CD4-positive, CD25-positive, alpha-beta regulatory T cell (primary cell): Measurements from ENCODE around the gene KRTAP5-4. TPM values are rescaled to one million over a fixed set of nuclear protein-coding genes. Genes with fewer than 3 reads are reported as not detected.

ENCODE experiments used
- ATAC-seq, 2 donors: fragments of 150-1000 bp; cut with Tn5 transposase; one replicate each; pipeline ENCODE4 v1.10.0; 2021; ENCODE audit warnings: low read depth in 2 of 2, moderate number of reproducible peaks in 2 of 2, moderate library complexity in 1 of 2
- DNase-seq, 3 donors: peaks; one replicate each; pipeline versions ENCODE4 v3.0.0 to v3.0.0-alpha.2; 2012 to 2022; ENCODE audit warnings: mixed read lengths in 1 of 3
- H3K27ac ChIP-seq: one replicate; pipeline ENCODE4 v1.7.0; 2013; ENCODE audit warnings: mild to moderate bottlenecking, low read length; ENCODE audit not compliant: insufficient read depth, poor library complexity, severe bottlenecking
- H3K27me3 ChIP-seq: one replicate; pipeline ENCODE4 v1.7.0; 2013; ENCODE audit warnings: low read length; ENCODE audit not compliant: control insufficient read depth, insufficient read depth
- H3K36me3 ChIP-seq: one replicate; pipeline ENCODE4 v1.7.0; 2013; ENCODE audit warnings: mild to moderate bottlenecking, low read length, moderate library complexity; ENCODE audit not compliant: control insufficient read depth, insufficient read depth
- H3K4me1 ChIP-seq: 2 replicates; pipeline ENCODE4 v1.7.0; 2013; ENCODE audit warnings: mild to moderate bottlenecking, low read length; ENCODE audit not compliant: insufficient read depth, control insufficient read depth, poor library complexity, severe bottlenecking
- H3K4me3 ChIP-seq: one replicate; pipeline ENCODE4 v1.7.0; 2013; ENCODE audit warnings: low read depth, mild to moderate bottlenecking, low read length, moderate library complexity
- H3K9me3 ChIP-seq, 2 experiments: 1 replicate in 1 of 2; 2 replicates in 1 of 2; pipeline ENCODE4 v1.7.0; 2013; ENCODE audit warnings: low read length in 2 of 2, mild to moderate bottlenecking in 1 of 2, moderate library complexity in 1 of 2; ENCODE audit not compliant: control insufficient read depth in 2 of 2
- H3K27ac Mint-ChIP-seq, 3 donors: one replicate each; pipeline ENCODE4 v1.8.0; 2020 to 2022; ENCODE audit warnings: mild to moderate bottlenecking in 3 of 3, mixed read lengths in 3 of 3, moderate library complexity in 2 of 3
- H3K27me3 Mint-ChIP-seq: one replicate; pipeline ENCODE4 v1.8.0; 2022; ENCODE audit warnings: mild to moderate bottlenecking, mixed read lengths
- H3K36me3 Mint-ChIP-seq: one replicate; pipeline ENCODE4 v1.8.0; 2020; ENCODE audit warnings: mixed read lengths
- H3K4me1 Mint-ChIP-seq, 4 donors: one replicate each; pipeline ENCODE4 v1.8.0; 2020 to 2022; ENCODE audit warnings: mixed read lengths in 4 of 4, mild to moderate bottlenecking in 1 of 4
- H3K4me3 Mint-ChIP-seq, 4 donors: one replicate each; pipeline ENCODE4 v1.8.0; 2020 to 2022; ENCODE audit warnings: mild to moderate bottlenecking in 4 of 4, mixed read lengths in 4 of 4, moderate library complexity in 3 of 4
- H3K9me3 Mint-ChIP-seq, 7 donors: one replicate each; pipeline ENCODE4 v1.8.0; 2020 to 2022; ENCODE audit warnings: mixed read lengths in 7 of 7, mild to moderate bottlenecking in 3 of 7, moderate library complexity in 2 of 7
- polyA plus RNA-seq, 4 donors: library from polyadenylated mRNA; unstranded; fragments of 300-500 nt; fragmentation: Illumina TruSeq; gene quantifications; one replicate each; pipeline ENCODE4 v1.2.3, GENCODE V29; 2021
- total RNA-seq: library from RNA; stranded (reverse); gene quantifications from one replicate; pipeline ENCODE4 v1.2.3, GENCODE V29; 2022

Gene KRTAP5-4
- total and polyA plus RNA-seq, 5 donors from 2014 or later, result not detected

GRCh38 chr11:1644601-1645356, 22.8 kb upstream of the KRTAP5-4 start:
- H3K4me3 ChIP-seq, result no peak overlapping the region
- peaks cover 0 to 7% (median 1%) of the 10 kb centered on the region in 4 donors for H3K4me1 Mint-ChIP-seq
- no peak for DNase-seq

GRCh38 chr11:1643146-1643690, 21.3 kb upstream of the KRTAP5-4 start:
- no peaks in the 10 kb centered on the region for H3K27me3 ChIP-seq
- no peak overlapping the region for H3K4me3 ChIP-seq
- H3K4me1 ChIP-seq, result no peaks in the 10 kb centered on the region
- H3K9me3 ChIP-seq, result no peaks in the 10 kb centered on the region
- DNase-seq (no peak), ATAC-seq (no peak)
- H3K27ac ChIP-seq, result no peak overlapping the region
- H3K27me3 Mint-ChIP-seq, result peaks cover 14% of the 10 kb centered on the region
- H3K4me1 Mint-ChIP-seq, result peaks cover 0 to 9% (median 1%) of the 10 kb centered on the region in 4 donors
- H3K27ac Mint-ChIP-seq, result no peak overlapping the region
- H3K36me3 Mint-ChIP-seq, result no peaks in the 10 kb centered on the region
- no peaks in the 10 kb centered on the region for H3K36me3 ChIP-seq
- H3K9me3 Mint-ChIP-seq, result no peaks in the 10 kb centered on the region
- H3K4me3 Mint-ChIP-seq, result no peak overlapping the region

More at GRCh38 chr11:1644601-1645356, 22.8 kb upstream of the KRTAP5-4 start:
- H3K27ac ChIP-seq, result no peak overlapping the region
- no peak overlapping the region for H3K4me3 Mint-ChIP-seq
- H3K4me1 ChIP-seq, result no peaks in the 10 kb centered on the region
- no peaks in the 10 kb centered on the region for H3K36me3 Mint-ChIP-seq
- H3K36me3 ChIP-seq, result no peaks in the 10 kb centered on the region
- no peaks in the 10 kb centered on the region for H3K27me3 ChIP-seq
- ATAC-seq, result no peak
- no peaks in the 10 kb centered on the region for H3K9me3 Mint-ChIP-seq
- peaks cover 3% of the 10 kb centered on the region for H3K27me3 Mint-ChIP-seq
- H3K9me3 ChIP-seq, result no peaks in the 10 kb centered on the region
- no peak overlapping the region for H3K27ac Mint-ChIP-seq

- no peaks in the 10 kb centered on the region for H3K9me3 ChIP-seq
- H3K27ac ChIP-seq, result no peak overlapping the region
- no peaks in the 10 kb centered on the region for H3K4me1 ChIP-seq
- peaks cover 14% of the 10 kb centered on the region for H3K27me3 Mint-ChIP-seq
- H3K4me1 Mint-ChIP-seq, result peaks cover 0 to 9% (median 1%) of the 10 kb centered on the region in 4 donors
- H3K4me3 ChIP-seq, result no peak overlapping the region
- no peaks in the 10 kb centered on the region for H3K36me3 ChIP-seq
- no peaks in the 10 kb centered on the region for H3K9me3 Mint-ChIP-seq
- no peak overlapping the region for H3K27ac Mint-ChIP-seq
- no peak overlapping the region for H3K4me3 Mint-ChIP-seq
- no peak for ATAC-seq
- no peaks in the 10 kb centered on the region for H3K27me3 ChIP-seq
- no peak for DNase-seq
- no peaks in the 10 kb centered on the region for H3K36me3 Mint-ChIP-seq
Observed at GRCh38 chr11:1642288-1643145, 20.6 kb upstream of the KRTAP5-4 start.

GRCh38 chr11:1641096-1641495, 19.2 kb upstream of the KRTAP5-4 start:
- Mint-ChIP-seq H3K27me3 (peaks cover 14% of the 10 kb centered on the region), H3K27ac (no peak overlapping the region), H3K36me3 (no peaks in the 10 kb centered on the region), H3K4me1 (peaks cover 0 to 9% (median 1%) of the 10 kb centered on the region in 4 donors), H3K4me3 (no peak overlapping the region), H3K9me3 (peaks cover 0 to 2% (median 0%) of the 10 kb centered on the region in 7 donors)
- H3K9me3 ChIP-seq, result no peaks in the 10 kb centered on the region
- no peak overlapping the region for H3K27ac ChIP-seq
- H3K4me3 ChIP-seq, result no peak overlapping the region
- no peaks in the 10 kb centered on the region for H3K4me1 ChIP-seq
- no peak for DNase-seq
- no peak for ATAC-seq
- no peaks in the 10 kb centered on the region for H3K27me3 ChIP-seq
- no peaks in the 10 kb centered on the region for H3K36me3 ChIP-seq

GRCh38 chr11:1640076-1640946, 18.4 kb upstream of the KRTAP5-4 start:
- peaks cover 0 to 9% (median 1%) of the 10 kb centered on the region in 4 donors for H3K4me1 Mint-ChIP-seq
- Histone ChIP-seq H3K27me3 (no peaks in the 10 kb centered on the region), H3K9me3 (no peaks in the 10 kb centered on the region), H3K36me3 (no peaks in the 10 kb centered on the region), H3K27ac (no peak overlapping the region), H3K4me1 (no peaks in the 10 kb centered on the region), H3K4me3 (no peak overlapping the region)
- peaks cover 0 to 2% (median 0%) of the 10 kb centered on the region in 7 donors for H3K9me3 Mint-ChIP-seq
- peak in 1 of 3 donors; percentile 9 for DNase-seq
- H3K4me3 Mint-ChIP-seq, result no peak overlapping the region
- no peak overlapping the region for H3K27ac Mint-ChIP-seq
- ATAC-seq, result no peak
- no peaks in the 10 kb centered on the region for H3K36me3 Mint-ChIP-seq
- peaks cover 14% of the 10 kb centered on the region for H3K27me3 Mint-ChIP-seq

GRCh38 chr11:1639666-1640065, 17.7 kb upstream of the KRTAP5-4 start:
- no peaks in the 10 kb centered on the region for H3K36me3 ChIP-seq
- Mint-ChIP-seq H3K4me3 (no peak overlapping the region), H3K36me3 (no peaks in the 10 kb centered on the region), H3K9me3 (peaks cover 0 to 2% (median 0%) of the 10 kb centered on the region in 7 donors), H3K4me1 (peaks cover 0 to 9% (median 1%) of the 10 kb centered on the region in 4 donors), H3K27me3 (peaks cover 14% of the 10 kb centered on the region), H3K27ac (no peak overlapping the region)
- ATAC-seq (no peak), DNase-seq (no peak)
- no peaks in the 10 kb centered on the region for H3K4me1 ChIP-seq
- H3K27me3 ChIP-seq, result no peaks in the 10 kb centered on the region
- no peak overlapping the region for H3K4me3 ChIP-seq
- no peak overlapping the region for H3K27ac ChIP-seq
- no peaks in the 10 kb centered on the region for H3K9me3 ChIP-seq

GRCh38 chr11:1639102-1639620, 17.2 kb upstream of the KRTAP5-4 start:
- Mint-ChIP-seq H3K27ac (peak overlapping the region in 1 of 3 donors; percentile 5), H3K9me3 (peaks cover 0 to 2% (median 0%) of the 10 kb centered on the region in 7 donors), H3K4me1 (peaks cover 0 to 9% (median 1%) of the 10 kb centered on the region in 4 donors), H3K4me3 (no peak overlapping the region), H3K36me3 (no peaks in the 10 kb centered on the region), H3K27me3 (peaks cover 18% of the 10 kb centered on the region)
- H3K4me3 ChIP-seq, result no peak overlapping the region
- H3K27me3 ChIP-seq, result no peaks in the 10 kb centered on the region
- H3K9me3 ChIP-seq, result no peaks in the 10 kb centered on the region
- DNase-seq (no peak), ATAC-seq (no peak)
- no peak overlapping the region for H3K27ac ChIP-seq
- H3K36me3 ChIP-seq, result no peaks in the 10 kb centered on the region
- H3K4me1 ChIP-seq, result no peaks in the 10 kb centered on the region
